ENCODE data around the gene LAT.

DNA sequence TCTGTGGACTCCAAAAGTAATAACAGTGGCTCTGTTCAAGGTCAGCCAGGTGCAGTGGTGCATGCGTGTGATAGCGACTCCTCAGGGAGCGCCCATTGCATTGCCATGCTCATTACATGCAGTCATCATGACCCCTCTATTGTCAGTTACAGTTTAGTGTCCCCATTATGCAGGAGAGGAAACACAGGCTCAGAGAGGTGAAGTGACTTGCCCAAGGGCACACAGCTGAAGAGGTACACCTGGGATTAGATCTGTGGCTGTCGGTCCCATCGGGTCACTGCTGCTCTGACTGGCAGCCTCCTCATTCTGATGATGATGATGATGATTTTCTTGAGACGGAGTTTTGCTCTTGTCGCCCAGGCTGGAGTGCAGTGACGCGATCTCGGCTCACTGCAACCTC is 7.6 kb downstream of the LAT start:
- TF ChIP-seq, protein P1, sequence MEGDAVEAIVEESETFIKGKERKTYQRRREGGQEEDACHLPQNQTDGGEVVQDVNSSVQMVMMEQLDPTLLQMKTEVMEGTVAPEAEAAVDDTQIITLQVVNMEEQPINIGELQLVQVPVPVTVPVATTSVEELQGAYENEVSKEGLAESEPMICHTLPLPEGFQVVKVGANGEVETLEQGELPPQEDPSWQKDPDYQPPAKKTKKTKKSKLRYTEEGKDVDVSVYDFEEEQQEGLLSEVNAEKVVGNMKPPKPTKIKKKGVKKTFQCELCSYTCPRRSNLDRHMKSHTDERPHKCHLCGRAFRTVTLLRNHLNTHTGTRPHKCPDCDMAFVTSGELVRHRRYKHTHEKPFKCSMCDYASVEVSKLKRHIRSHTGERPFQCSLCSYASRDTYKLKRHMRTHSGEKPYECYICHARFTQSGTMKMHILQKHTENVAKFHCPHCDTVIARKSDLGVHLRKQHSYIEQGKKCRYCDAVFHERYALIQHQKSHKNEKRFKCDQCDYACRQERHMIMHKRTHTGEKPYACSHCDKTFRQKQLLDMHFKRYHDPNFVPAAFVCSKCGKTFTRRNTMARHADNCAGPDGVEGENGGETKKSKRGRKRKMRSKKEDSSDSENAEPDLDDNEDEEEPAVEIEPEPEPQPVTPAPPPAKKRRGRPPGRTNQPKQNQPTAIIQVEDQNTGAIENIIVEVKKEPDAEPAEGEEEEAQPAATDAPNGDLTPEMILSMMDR (IDR thresholded peaks at IDR 0.05) = no peak
- no peak for TF ChIP-seq POLR2A (IDR thresholded peaks at IDR 0.05)
